ENCODE measurements around the gene B3GNT7. TPM values are rescaled to one million over a fixed set of nuclear protein-coding genes. Genes with fewer than 3 reads are reported as not detected.
"Not testable (repeated sequence)": the region's sequence is repeated elsewhere in the genome, so short reads cannot be mapped to it uniquely, and the experiment has no call there.

The B3GNT7 gene
- polyA plus RNA-seq, 1 donor (not counting 4 experiments of a cell fraction or from before 2014, with no cell fraction given), result not detected

GRCh38 chr2:231373786-231374349, 21.6 kb upstream of the B3GNT7 start:
- Histone ChIP-seq H3K4me2 (ENCODE audit: control insufficient read depth, extremely low read depth, insufficient read depth, low read depth, low read length) (no peak overlapping the region), H3K9me1 (ENCODE audit: control insufficient read depth, extremely low read depth, insufficient read depth, low read length) (no peaks in the 10 kb centered on the region), H3K4me1 (ENCODE audit: control insufficient read depth, extremely low read depth, insufficient read depth, low read length) (peaks cover 6% of the 10 kb centered on the region), H3K79me2 (ENCODE audit: control insufficient read depth, insufficient read depth, low read length) (no peaks in the 10 kb centered on the region), H3K9ac (ENCODE audit: control insufficient read depth, extremely low read depth, insufficient read depth, low read length) (no peak overlapping the region), H2AFZ (ENCODE audit: control insufficient read depth, low read length) (no peak overlapping the region), H3K4me3 (ENCODE audit: control insufficient read depth in 2 of 3, extremely low read depth in 1 of 3, insufficient read depth in 2 of 3, low read depth in 1 of 3, low read length in 3 of 3) (no peak overlapping the region), H3K27me3 (ENCODE audit: control insufficient read depth, extremely low read depth, insufficient read depth, low read length) (no peaks in the 10 kb centered on the region), H3K36me3 (ENCODE audit: control insufficient read depth in 2 of 2, extremely low read depth in 1 of 2, insufficient read depth in 2 of 2, low read length in 2 of 2) (no peaks in the 10 kb centered on the region), H4K20me1 (ENCODE audit: control insufficient read depth, extremely low read depth, insufficient read depth, low read length) (no peaks in the 10 kb centered on the region), H3K27ac (ENCODE audit: control insufficient read depth, insufficient read depth, low read length) (no peak overlapping the region), H3K9me3 (ENCODE audit: control insufficient read depth, low read depth, low read length) (no peaks in the 10 kb centered on the region)
- no peak for DNase-seq (ENCODE audit: low read depth, low spot score)
- TF ChIP-seq CTCF (optimal IDR thresholded peaks at IDR 0.05 in 1 of 3, IDR thresholded peaks at IDR 0.05 in 1 of 3, conservative IDR thresholded peaks at IDR 0.05 in 1 of 3; ENCODE audit: extremely low read depth in 1 of 3, insufficient read depth in 2 of 3, low read length in 3 of 3) (no peak), EZH2 (IDR thresholded peaks at IDR 0.05; ENCODE audit: low read length) (no peak)
- FAIRE-seq, result no peak
- dilution Hi-C loops (cut with MboI; ENCODE audit: extremely low pct_ligation_motif_present, low sequenced_read_pairs), result no loop called here

- peaks cover 6% of the 10 kb centered on the region for H3K4me1 ChIP-seq (ENCODE audit: control insufficient read depth, extremely low read depth, insufficient read depth, low read length)
- no peak for FAIRE-seq
Measured at GRCh38 chr2:231374771-231375170, 20.7 kb upstream of the B3GNT7 start.

GRCh38 chr2:231375994-231376615, 19.4 kb upstream of the B3GNT7 start:
- H3K36me3 ChIP-seq (ENCODE audit: control insufficient read depth in 2 of 2, extremely low read depth in 1 of 2, insufficient read depth in 2 of 2, low read length in 2 of 2); H3K4me2 ChIP-seq (ENCODE audit: control insufficient read depth, extremely low read depth, insufficient read depth, low read depth, low read length); H3K79me2 ChIP-seq (ENCODE audit: control insufficient read depth, insufficient read depth, low read length); H3K9ac ChIP-seq (ENCODE audit: control insufficient read depth, extremely low read depth, insufficient read depth, low read length); H4K20me1 ChIP-seq (ENCODE audit: control insufficient read depth, extremely low read depth, insufficient read depth, low read length); FAIRE-seq; H3K27ac ChIP-seq (ENCODE audit: control insufficient read depth, insufficient read depth, low read length); H3K4me1 ChIP-seq (ENCODE audit: control insufficient read depth, extremely low read depth, insufficient read depth, low read length); H3K27me3 ChIP-seq (ENCODE audit: control insufficient read depth, extremely low read depth, insufficient read depth, low read length); H2AFZ ChIP-seq (ENCODE audit: control insufficient read depth, low read length); dilution Hi-C loops (cut with MboI; ENCODE audit: extremely low pct_ligation_motif_present, low sequenced_read_pairs); DNase-seq (ENCODE audit: low read depth, low spot score); H3K9me3 ChIP-seq (ENCODE audit: control insufficient read depth, low read depth, low read length); H3K4me3 ChIP-seq (ENCODE audit: control insufficient read depth in 2 of 3, extremely low read depth in 1 of 3, insufficient read depth in 2 of 3, low read depth in 1 of 3, low read length in 3 of 3); H3K9me1 ChIP-seq (ENCODE audit: control insufficient read depth, extremely low read depth, insufficient read depth, low read length): not testable (repeated sequence)

More at GRCh38 chr2:231374771-231375170, 20.7 kb upstream of the B3GNT7 start:
- Histone ChIP-seq H2AFZ (ENCODE audit: control insufficient read depth, low read length) (no peak overlapping the region), H4K20me1 (ENCODE audit: control insufficient read depth, extremely low read depth, insufficient read depth, low read length) (no peaks in the 10 kb centered on the region), H3K9ac (ENCODE audit: control insufficient read depth, extremely low read depth, insufficient read depth, low read length) (no peak overlapping the region), H3K79me2 (ENCODE audit: control insufficient read depth, insufficient read depth, low read length) (no peaks in the 10 kb centered on the region), H3K27ac (ENCODE audit: control insufficient read depth, insufficient read depth, low read length) (no peak overlapping the region), H3K4me2 (ENCODE audit: control insufficient read depth, extremely low read depth, insufficient read depth, low read depth, low read length) (no peak overlapping the region), H3K9me1 (ENCODE audit: control insufficient read depth, extremely low read depth, insufficient read depth, low read length) (no peaks in the 10 kb centered on the region), H3K27me3 (ENCODE audit: control insufficient read depth, extremely low read depth, insufficient read depth, low read length) (no peaks in the 10 kb centered on the region), H3K9me3 (ENCODE audit: control insufficient read depth, low read depth, low read length) (no peaks in the 10 kb centered on the region), H3K4me3 (ENCODE audit: control insufficient read depth in 2 of 3, extremely low read depth in 1 of 3, insufficient read depth in 2 of 3, low read depth in 1 of 3, low read length in 3 of 3) (no peak overlapping the region), H3K36me3 (ENCODE audit: control insufficient read depth in 2 of 2, extremely low read depth in 1 of 2, insufficient read depth in 2 of 2, low read length in 2 of 2) (no peaks in the 10 kb centered on the region)
- DNase-seq (ENCODE audit: low read depth, low spot score), result no peak
- dilution Hi-C loops (cut with MboI; ENCODE audit: extremely low pct_ligation_motif_present, low sequenced_read_pairs), result no loop called here
- TF ChIP-seq CTCF (optimal IDR thresholded peaks at IDR 0.05 in 1 of 3, IDR thresholded peaks at IDR 0.05 in 1 of 3, conservative IDR thresholded peaks at IDR 0.05 in 1 of 3; ENCODE audit: extremely low read depth in 1 of 3, insufficient read depth in 2 of 3, low read length in 3 of 3) (no peak), EZH2 (IDR thresholded peaks at IDR 0.05; ENCODE audit: low read length) (no peak)

Data from keratinocyte (primary cell).